Activated CD4-positive, alpha-beta T cell treated with anti-CD3 and anti-CD28 coated beads, Interleukin-2, Interleukin-6, amounts not matched to agents 100 ng/mL and 50 ng/mL, durations not matched to agents 16 hours and 8 hours (primary cell): ENCODE results near the gene SIGLEC10.
"Not testable (repeated sequence)": the region's sequence is repeated elsewhere in the genome, so short reads cannot be mapped to it uniquely, and the experiment has no call there.

Experiments used
- DNase-seq: peaks from one replicate; pipeline ENCODE4 v3.0.0-alpha.2; 2020

SIGLEC10 gene

DNA sequence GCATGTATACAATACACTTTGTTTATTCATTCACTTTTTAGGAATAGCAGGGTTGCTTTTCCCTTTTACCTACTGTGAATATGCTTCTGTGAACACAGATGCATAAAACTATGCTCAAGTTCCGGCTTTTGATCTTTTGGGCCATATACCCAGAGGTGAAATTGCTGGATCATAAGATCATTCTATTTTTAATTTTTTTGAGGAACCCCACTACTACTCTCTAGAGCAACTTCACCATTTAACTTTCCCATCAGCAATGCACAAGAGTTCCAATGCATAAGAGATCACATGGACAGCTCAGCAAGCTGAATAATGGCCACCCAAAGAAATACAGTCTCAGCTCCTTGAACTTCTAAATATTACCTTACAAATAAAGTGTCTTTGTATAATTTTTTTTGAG, 17.0 kb upstream of the SIGLEC10 start:
- DNase-seq = no peak

DNA sequence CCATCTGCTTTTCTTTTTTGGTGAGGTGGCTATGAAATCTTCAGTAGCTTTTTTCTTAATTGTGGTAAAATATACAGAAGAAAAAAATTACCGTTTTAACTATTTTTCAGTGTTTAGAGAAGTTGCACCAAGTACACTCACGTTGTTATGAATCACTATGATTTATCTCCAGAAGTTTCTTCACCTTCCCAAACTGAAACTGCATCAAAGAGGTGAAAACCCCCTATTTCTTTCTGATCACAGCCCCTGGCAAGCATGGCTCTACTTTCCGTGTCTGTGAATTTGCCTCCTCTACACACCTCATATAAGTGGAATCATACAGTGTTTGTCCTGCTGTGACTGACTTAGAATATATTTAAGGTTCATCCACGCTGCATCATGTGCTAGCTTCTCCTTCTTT, 15.6 kb upstream of the SIGLEC10 start:
- no peak for DNase-seq

DNA sequence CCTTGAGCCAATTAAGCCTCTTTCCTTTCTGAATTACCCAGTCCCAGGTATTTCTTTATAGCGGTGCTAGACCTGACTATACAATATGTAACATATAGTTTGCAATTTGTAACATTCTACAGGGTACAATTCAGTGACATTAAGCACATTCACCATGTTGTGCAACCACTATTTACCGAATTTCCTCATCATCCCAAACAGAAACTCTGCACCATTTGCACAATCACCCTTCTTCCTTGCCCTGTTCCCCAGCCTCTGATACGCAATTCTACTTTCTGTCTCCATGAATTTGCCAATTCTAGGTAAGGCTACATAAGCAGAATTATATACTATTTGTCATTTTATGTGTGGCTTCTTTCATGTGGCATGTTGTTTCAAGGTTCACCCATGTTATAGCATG, 13.7 kb upstream of the SIGLEC10 start:
- DNase-seq = no peak

DNA sequence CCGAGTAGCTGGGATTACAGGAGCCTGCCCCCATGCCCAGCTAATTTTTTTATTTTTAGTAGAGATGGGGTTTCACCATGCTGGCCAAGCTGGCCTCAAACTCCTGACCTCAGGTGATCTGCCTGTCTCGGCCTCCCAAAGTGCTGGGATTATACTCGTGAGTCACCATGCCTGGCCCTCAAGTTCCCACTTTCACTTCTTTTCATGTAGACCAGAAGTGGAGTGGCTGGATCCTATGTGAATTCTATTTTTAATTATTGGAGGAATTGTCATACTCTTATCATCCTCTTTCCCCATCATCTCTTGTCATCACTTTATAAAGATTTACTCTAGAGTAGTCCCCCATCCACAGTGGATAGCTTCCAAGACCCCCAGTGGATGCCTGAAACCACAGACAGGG, 12.8 kb upstream of the SIGLEC10 start:
- no peak for DNase-seq

DNA sequence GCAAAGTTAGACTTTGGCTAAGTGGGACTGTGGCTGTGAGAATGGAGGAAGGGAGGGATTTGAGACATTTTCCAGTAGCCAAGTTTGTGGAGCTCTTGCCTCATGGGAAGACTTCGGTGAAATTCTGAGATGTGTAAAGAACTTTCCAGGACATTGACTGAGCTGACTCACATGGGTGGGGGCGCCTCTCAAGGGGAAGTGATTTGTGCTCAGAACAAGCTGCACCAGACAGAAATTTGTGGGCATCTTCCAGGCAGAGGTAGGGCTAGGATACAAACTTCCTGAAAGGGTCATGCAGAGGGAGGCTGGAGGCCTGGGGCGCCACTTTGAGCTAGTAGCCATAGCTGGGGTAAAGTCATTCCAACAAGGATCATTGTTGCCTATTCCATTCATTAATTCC, 9.8 kb upstream of the SIGLEC10 start:
- no peak for DNase-seq

DNA sequence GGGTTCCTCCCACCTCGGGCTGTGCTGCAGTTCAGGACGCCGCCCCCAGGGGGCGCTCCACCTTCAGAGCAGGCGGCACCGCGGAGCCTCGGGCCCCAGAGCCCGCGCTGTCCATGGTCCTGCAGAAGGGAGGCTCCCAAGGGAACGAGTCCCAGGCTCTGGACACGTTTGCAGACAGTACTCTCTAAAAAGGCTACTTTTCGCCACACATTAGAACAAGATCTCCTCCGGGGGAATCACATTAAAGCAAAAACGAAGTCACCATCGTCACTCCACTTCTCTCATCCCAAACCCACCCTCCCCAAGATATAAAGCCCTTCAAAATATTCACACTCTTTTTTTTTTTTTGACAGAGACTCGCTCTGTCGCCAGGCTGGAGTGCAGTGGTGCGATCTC, 4.6 kb upstream of the SIGLEC10 start:
- DNase-seq = peak; percentile 93

DNA sequence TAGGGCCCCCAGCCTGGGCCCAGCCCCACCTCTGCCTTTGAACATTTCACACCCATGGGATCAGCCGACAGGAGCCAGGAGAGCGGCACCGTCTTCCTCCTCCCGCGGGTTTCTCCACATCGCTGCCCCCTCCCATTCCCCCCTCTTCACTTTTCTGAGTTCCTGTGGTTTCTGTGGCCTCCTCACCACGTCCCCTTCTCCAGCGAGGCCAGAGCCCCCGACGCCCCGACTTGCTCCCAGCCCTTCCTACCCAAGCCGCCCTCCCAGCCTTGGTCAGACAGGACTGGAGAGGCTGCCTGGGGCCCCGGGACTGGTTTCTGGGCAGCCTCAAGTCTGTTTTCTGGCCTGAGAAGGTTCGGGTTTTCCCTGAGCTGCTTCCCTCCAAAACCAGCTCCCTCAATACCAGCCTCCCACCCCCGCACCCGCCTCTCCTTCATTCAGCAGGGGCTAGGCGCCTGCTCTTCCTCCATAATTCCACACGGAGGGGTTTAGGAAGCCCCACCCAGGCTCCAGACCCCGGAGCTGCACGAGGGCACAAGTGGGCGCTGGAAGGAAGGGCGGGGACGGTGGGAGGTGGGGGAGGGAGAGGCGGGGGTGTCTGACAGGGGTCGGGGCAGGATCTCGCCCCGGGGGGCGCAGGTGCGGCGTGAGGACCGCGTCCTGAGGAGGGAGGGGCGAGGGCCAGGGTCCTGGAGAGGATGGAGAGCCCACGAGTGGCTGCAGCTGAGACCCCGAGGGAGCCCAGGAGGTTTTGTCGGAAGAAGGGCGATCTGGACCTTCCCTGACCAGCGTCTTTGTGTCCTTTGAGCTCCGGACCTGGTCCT, 4.0 kb upstream of the SIGLEC10 start:
- no peak for DNase-seq

DNA sequence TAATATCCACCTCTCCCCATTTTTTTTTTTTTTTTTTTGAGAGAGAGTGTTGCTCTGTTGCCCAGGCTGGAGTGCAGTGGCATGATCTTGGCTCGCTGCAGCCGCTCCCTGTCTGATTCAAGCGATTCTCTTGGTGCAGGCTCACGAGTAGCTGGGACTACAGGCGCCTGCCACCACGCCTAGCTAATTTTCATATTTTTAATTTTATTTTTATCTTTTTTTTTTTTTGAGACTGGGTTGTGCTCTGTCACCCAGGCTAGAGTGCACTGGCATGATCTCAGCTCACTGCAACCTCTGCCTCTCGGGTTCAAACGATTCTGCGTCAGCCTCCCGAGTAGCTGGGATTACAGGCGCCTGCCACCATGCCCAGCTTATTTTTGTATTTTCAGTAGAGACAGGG, 3.1 kb upstream of the SIGLEC10 start:
- not testable (repeated sequence) for DNase-seq

DNA sequence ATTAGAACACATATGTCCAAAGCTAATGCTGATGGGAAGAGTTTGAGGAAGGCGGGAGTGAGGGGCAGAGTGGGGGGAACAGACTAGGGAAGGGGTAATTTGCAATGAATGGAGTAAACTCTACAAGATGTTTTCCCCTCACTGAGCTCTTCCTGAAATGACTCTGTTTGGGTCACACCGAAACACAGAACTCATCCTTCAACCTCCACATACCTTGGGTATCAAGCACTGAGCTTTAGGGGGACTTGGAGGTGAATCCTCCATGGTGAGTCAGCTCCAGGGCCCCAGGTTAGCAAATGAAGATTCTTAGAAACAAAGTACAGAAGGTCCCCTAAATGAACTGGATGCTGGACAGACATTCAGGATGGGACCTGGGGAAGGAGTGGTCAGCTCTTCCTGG, 1.3 kb upstream of the SIGLEC10 start:
- DNase-seq = no peak

DNA sequence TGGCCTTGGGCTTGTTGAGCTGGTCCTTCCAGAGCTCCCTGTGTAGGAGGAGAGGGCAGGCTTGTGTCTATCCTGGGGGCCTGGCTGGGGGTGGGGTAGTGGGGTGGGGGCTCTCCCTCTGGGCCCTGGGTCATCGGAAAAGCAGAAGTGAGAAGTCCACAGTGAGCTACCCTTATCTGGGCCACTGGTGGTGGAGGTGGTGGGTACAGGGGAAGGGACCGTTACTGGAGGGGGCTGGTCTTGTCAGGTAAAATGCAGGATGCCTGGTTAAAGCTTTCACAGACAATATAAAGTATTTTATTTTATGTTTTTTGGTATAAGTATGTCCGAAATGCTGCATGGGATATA, 342 bp upstream of the SIGLEC10 start:
- no peak for DNase-seq

DNA sequence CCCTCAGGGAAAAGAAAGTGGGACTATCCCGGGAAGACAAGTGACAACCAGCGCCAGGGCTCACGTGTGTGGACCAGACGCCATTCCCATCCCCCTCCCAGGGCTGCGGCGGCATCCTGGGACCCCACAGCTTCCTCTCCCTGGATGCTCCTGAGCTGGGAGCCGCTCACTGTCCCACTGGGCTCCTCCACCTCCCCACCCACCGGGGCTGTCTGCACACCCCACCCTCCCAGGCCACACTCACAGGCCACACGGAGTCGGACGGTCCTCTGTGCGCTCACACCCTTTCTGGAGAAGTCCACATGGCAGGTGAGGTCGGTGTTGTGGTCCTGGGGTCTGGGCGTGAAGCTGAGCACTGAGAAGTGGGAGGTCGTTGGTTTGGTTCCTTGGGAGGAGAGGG, 1.0 kb downstream of the SIGLEC10 start:
- DNase-seq = not testable (repeated sequence)

DNA sequence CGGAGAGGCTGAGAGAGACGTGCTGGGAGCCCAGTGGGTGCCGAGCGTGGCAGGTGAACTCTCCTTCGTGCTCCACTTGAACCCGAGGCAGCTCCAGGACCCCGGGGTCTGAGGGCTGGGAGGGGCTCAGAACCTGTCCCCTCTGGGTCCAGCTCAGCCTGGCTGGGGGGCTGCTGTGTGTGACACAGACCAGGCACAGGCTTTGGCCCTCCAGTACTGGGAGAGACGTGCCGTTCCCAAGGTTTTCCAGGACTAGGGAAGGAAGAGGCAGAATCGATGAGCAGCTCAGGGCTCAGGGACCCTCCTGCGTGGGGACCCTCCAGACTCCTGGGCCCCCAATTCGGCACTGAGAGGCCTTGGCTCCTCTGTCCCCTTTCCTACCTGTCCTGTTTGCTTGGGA, 2.3 kb downstream of the SIGLEC10 start:
- DNase-seq = no peak

DNA sequence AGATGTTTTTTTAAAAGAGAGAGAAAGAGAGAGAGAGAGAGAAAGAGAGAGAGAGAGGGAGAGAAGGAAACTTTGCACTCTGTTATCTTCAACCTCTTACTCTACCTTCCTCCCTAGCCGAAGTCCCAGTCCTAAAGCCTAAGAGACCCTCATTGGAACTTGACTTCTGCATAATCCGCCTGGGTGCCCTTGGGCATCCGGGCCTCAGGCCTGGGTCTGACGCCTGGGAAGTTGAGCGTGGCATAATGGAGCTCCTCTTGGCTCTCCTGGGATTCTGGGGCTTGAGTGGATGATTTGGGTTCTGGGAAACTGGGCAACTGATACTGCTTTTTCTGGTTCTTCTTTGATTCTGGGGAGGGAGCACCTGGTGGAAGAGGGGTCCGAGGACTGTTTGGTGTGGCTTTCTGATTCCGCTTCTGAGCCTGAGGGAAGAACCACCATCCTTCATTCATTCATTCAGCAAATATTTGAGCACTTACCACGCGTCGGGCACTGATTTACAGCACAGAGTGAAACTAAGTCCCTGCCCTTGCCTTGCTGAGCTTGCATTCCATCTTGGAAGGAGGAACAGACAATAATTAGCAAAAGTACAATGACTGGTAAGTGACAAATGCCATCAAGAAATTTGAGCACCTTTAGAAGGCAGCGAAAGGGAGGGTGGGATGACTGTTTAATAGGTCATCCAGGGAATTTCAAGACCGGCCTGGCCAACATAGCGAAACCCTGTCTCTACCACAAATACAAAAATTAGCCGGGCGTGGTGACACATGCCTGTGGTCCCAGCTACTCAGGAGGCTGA, 6.3 kb downstream of the SIGLEC10 start:
- DNase-seq = no peak

DNA sequence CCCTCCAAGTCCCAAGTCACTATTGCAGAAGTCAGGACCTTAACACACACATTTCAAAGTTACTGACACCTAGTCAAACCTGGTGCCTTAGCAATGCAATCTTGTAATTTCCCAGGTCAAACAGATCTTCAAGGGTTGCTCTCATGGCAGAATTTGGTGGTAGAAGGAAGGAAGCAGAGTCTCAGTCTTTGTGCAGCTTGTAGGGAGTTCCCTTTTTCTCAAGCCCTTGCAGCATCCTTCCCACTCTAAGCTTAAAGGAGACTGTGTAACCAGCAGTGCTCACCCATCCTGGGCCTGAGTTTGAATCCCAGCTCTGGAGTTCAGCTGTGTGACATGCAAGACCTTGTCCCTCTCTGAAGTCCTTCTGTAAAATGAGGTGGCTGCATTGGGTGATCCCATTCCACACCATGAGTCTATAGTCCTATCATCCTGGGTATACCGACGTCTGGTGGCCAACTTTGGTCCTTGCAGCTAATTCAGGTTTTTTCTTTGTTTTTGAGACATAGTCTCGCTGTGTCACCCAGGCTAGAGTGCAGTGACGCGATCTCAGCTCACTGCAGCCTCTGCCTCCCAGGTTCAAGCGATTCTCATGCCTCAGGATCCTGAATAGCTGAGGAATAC, 9.8 kb downstream of the SIGLEC10 start:
- DNase-seq = peak; percentile 32

DNA sequence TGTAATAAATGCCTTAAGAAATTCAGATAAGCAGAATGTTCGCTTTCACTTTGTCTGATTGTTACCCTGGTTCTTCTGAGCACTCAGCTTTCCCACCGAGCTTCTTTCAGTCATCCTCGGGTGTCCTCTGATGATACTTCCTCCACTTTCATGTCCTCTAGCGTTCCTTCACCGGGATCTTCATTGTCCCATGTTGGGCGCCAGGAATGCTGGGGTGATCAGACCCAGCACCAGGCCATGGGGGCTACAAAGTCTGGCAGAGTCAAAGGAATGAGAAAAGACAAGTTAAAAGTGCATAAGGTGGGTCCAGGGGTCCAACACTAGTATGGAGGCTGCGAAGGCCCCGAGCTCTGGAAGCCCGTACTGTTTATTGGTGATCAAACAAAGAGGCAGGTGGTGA, 15.3 kb downstream of the SIGLEC10 start:
- no peak for DNase-seq

DNA sequence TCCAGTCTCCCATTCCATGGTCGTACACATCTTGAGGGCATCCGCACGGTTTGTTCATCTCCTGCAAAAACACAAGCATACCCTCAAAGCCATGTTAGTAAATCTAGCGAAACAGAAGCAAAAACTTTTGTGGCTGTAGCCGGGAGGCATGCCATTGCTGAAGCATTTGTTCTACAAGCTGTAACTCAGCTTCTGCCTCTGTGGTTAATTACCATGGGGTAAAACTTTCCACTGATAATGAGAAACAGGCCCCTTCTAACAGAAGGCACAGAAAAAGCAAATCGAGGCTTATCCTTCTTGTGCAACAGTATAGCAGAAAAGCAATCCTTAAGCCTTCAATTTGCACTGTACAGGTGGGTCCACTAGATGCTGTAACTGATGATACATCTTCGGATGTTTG, 17.5 kb downstream of the SIGLEC10 start:
- not testable (repeated sequence) for DNase-seq

DNA sequence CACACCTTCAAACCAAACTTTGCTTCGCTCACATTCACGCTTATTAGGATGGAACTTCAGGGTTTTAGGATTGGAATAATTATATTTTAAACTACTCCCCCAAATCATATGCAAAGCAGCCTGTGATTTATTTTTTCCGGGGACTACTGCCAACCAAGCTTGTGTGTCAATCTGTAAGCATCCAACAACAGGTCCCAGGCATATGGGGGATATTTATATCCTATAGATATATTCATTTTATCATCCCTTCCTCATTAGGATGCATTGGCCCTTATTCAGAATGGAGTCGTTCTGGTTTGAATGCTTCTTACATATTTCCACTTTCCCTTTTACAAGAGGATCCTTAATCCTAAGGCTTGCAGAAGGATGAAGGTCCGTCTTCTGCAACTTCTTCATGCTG, 18.2 kb downstream of the SIGLEC10 start:
- no peak for DNase-seq

DNA sequence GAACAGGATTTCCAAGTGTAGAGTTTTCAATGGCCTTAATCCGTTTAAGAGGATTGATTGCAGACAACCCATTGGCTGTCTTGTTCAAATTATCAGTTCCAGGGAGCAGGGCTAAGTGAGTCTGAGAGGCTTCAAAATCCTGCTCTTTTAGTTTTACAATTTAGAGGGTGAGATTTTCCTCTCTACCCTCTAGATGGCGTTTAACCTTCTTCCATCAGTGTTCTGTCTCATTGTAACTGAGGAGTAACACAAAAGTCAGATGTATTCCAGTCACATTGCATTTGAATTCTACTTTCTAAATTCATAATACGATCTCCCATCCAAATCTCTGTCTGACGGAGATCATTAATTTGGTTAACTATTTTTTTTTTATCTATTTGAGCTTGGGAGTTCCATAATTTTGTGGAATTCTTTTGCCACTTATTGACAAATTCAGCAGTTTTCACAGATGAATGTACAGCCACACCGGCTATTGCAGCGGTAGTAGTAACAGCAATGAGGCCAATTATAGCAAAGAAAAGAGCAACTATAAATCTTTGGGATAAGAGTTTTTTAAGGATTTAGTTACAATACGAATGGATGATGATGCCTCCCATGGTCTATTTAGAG, 19.2 kb downstream of the SIGLEC10 start:
- peak; percentile 57 for DNase-seq

DNA sequence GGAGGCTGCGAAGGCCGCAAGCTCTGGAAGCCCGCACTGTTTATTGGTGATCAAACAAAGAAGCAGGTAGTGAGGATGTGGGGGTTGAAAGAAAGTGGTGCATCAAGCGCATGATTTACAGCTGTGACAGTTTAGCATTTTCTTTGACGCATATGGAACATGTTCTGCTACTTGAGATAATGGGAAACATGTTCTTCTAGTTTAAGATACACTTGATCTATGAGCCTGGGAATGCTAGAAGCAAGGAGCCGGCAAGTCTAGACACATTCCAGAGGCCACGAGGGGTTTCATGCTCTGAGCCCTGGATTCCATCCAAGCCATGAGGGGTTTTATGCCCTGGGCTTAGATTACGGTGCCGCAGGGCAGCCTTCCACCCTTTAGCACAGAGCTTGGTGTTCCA, 20.0 kb downstream of the SIGLEC10 start:
- not testable (repeated sequence) for DNase-seq

DNA sequence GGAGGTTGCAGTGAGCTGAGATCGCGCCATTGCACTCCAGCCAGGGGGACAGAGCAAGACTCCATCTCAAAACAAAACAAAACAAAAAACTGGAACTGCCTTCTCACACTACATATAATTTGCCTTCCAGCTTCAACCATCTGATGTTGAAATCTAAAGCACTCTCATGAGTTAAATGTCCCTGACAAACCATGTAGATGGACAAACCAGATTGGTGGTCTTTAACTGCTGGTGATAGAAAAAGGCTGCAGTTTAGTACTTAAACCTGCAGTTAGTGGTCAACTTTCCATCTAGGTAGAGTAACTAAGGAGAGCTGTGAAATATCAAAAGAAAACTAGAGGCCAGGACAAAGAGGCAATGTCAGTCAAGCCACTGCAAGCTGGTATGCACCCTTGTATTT, 21.3 kb downstream of the SIGLEC10 start:
- DNase-seq = no peak

DNA sequence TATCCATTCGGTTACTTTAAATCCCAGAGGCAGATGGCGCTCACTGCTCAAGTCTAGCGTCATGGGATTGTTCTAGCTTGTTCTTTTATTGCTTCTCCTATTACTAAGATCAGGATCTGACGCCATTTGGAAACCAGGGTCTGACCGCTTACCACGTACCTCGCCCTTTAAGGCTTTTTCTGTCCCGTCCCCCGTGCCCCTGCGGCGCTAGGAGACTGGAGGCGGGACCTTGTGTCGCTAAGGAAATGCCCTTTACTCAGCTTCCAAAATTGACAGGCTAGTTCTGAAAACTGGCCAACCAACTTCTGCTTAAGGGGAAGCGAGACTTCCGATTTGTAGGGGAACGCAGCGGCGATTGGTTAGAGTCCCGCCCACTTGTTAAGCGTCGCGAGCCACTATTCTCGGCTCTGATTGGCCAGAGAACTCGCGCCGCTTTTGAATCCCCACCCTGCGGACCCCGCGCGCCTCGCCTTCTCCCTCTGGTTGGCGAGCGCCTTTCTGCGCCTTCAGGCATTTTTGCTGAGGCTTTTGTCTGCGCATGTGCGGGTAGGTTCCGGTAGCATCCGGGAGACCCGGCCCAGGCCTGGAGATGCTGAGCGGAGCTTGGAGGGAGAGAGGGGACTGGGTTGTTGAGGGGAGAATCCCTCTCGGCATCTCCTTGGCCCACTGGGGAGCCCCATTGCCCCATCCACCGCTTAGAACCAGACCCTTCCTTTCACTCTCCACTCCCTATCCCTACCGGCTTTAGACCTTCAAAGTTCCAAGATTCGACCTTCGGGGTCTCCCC, 23.2 kb downstream of the SIGLEC10 start:
- DNase-seq = peak; percentile 99

DNA sequence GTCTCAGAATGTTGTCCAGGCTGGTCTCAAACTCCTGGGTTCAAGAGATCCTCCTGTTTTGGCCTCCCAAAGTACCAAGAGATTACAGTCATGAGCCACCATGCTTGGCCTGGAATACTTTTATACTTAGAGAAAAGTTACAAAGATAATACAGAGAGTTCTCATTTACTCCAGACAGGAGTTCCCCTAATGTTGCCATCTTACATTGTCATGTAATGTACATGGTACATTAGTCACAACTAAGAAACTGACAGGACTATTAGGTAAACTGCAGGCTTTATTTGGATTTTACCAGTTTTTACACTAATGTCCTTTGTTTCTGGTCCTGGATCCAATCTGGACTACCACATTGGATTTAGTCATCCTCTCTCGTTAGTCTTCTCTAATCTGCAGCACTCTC, 24.7 kb downstream of the SIGLEC10 start:
- no peak for DNase-seq
